ENCODE data around the gene WLS.

The WLS gene

DNA sequence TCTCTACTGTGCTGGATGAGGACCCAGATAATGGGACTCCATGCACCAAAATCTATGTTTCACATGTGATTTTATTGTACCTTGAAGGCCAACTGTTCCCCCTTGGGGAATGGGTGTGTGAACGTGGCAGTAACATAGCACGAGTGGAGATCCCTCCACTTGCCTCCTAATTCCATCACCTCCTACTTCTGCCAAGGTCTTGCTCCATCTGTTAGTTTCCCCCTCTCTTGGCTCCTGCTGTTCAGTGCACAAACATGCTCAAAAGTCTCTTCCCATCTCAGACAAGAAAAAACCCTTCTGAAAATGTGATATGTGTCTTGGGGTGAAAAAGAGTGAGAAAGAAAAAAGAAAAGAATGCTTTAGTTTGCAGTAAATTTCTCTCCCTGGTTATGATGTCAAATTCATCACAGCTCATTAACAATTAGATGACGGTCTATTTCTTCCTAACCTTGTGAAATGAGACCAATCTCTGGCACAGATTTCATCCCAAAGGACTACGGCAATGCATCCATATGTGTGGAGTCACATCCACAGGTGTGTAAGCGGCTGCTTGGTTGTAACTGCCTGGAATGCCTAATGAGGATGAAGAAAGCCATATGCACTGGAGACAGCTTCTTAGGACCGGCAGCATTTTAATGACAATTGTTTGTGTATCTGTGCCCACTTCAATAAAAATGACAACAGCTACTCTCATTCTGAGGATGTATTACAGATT, 102.6 kb downstream of the WLS start:
- TF ChIP-seq, protein P1, sequence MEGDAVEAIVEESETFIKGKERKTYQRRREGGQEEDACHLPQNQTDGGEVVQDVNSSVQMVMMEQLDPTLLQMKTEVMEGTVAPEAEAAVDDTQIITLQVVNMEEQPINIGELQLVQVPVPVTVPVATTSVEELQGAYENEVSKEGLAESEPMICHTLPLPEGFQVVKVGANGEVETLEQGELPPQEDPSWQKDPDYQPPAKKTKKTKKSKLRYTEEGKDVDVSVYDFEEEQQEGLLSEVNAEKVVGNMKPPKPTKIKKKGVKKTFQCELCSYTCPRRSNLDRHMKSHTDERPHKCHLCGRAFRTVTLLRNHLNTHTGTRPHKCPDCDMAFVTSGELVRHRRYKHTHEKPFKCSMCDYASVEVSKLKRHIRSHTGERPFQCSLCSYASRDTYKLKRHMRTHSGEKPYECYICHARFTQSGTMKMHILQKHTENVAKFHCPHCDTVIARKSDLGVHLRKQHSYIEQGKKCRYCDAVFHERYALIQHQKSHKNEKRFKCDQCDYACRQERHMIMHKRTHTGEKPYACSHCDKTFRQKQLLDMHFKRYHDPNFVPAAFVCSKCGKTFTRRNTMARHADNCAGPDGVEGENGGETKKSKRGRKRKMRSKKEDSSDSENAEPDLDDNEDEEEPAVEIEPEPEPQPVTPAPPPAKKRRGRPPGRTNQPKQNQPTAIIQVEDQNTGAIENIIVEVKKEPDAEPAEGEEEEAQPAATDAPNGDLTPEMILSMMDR (IDR thresholded peaks at IDR 0.05; ENCODE audit: low read depth, low read length) = no peak
- DNase-seq (ENCODE audit: extremely low read depth, low read depth) = no peak

DNA sequence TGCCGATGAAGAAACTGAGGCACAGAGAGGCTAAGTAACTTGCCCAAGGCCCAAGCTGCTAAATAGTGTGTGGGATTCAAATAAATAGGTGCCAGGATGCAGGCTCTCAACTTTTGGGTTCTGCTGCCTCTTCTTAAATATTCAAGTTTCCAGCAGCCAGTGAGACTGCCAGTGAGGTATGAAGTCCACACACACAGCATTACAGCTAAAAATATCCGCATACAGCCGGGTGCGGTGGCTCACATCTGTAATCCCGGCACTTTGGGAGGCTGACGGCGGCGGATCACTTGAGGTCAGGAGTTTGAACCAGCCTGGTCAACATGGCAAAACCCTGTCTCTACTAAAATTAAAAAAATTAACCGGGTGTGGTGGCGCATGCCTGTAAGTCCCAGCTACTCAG, 103.5 kb downstream of the WLS start:
- no peak for DNase-seq (ENCODE audit: extremely low read depth, low read depth)
- TF ChIP-seq, protein P1 (IDR thresholded peaks at IDR 0.05; ENCODE audit: low read depth, low read length) = no peak

DNA sequence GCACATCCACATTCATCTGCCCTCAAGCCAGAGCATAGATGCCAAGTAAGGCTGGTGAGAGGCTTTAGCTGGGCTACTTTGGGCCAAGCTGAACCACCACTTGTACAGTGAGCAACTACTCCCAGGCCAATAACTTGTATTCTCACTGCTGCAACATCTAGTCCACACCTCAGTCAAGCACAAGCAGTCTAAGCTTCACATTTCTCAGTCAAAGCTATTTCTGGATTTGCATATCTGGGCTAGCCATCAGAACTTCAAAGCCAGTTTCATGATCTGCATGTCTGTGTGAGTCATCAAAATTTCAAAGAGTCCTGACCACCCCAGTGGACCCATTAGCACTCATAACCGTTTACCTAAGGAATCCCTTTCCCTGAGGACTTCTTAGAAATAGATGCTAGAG, 104.2 kb downstream of the WLS start:
- no peak for DNase-seq (ENCODE audit: extremely low read depth, low read depth)

DNA sequence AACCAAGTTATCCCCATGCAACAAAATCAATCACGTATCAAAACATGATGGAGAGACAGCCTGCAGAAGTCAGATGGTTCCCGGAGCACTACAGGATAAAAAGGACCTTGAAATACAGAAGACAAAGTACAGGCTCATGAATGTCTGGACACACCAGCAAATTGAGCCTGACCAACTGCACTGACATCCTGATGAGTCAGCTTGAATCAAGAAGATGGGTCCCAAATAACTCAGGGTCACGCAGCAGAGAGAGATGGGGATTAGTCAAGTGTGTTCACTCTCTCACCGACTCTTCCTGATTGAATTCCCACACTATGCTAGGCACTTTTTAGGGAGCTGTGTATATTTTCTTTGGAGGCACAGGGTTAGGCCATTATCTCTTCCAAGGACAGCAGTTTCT, 110.8 kb downstream of the WLS start:
- peak; percentile 39 for DNase-seq (ENCODE audit: extremely low read depth, low read depth)

More for the DNA sequence above, 104.2 kb downstream of the WLS start:
- TF ChIP-seq, protein P1 (IDR thresholded peaks at IDR 0.05; ENCODE audit: low read depth, low read length) = no peak

DNA sequence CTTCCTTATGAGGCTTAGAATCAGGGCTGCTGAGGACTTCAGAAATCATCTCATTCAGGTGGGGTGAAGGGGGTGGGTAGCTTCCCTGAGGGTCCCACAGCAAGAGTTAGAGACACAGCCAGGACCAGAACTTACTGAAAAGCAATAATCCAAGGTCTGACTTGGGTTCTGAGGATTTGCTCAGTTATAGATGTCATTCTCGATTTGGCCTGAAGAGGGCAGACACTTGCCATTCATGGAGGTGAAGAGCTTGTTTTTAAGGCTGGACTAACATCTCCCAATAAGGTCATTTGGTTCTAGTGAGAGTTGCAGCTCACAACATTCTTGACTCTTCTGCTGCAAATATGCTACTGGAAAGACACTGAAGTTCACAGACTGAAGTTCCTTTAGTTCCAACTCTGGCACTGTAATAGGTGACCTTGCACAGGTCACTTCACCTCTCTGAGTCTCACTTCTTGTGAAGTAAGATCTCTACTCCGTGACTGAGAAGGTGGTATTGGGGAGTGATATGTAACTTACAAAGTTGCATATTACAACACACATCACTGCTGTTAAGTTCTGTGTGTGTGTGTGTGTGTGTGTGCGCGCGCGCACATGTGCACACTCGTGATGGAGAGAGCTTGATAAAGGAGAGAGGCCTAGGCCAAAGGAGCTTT, 112.1 kb downstream of the WLS start:
- peak; percentile 66 for DNase-seq (ENCODE audit: extremely low read depth, low read depth)
- TF ChIP-seq, protein P1 (IDR thresholded peaks at IDR 0.05; ENCODE audit: low read depth, low read length) = peak; percentile 75

More for the DNA sequence above, 110.8 kb downstream of the WLS start:
- TF ChIP-seq, protein P1 (IDR thresholded peaks at IDR 0.05; ENCODE audit: low read depth, low read length) = no peak

DNA sequence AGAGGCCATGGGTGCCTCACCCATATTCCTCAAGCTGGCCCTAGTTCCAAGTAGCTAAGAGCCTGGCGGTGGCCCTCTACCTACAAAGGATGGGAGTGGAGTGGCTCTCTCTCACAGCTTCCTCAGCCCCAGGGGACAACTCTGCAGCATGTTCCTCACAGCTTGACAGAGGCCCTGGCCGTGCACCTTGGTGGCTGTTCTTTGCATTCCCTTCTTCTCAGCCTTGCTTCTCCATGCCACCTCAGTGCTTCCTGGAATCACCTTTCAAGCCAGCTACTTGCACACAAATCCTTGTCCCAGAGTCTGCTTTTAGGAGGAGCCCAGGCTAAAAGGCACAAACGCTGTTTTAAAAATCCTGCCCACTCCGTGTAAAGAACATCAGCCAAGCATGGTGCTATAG, 112.9 kb downstream of the WLS start:
- TF ChIP-seq, protein P1 (IDR thresholded peaks at IDR 0.05; ENCODE audit: low read depth, low read length) = no peak
- no peak for DNase-seq (ENCODE audit: extremely low read depth, low read depth)

DNA sequence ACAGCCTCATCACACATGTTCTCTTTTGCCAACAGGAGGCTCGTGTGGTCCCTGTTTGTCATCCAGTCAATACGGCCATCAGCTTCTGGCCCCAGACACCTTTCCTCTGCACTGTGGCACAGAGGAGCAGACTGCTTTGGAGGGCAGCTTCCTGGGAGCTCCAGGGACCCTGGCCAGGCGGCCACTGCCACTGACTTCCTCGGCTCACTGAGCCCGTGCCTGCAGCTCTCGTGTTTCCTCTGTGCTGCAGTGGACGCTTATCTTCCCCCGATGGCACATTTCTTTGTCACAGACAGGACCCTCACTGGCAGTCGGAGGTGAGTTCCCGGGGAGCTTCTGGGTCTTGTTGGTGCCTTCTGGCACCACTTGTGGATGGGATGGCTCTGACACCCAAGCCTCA, 114.9 kb downstream of the WLS start:
- TF ChIP-seq, protein P1 (IDR thresholded peaks at IDR 0.05; ENCODE audit: low read depth, low read length) = no peak
- DNase-seq (ENCODE audit: extremely low read depth, low read depth) = no peak
